H54 (cell line): ENCODE results near the gene VSIR.

ENCODE experiments used
- DNase-seq: peaks from one replicate; pipeline ENCODE4 v3.0.0; 2011; ENCODE audit warnings: low spot score, mixed read lengths; ENCODE audit not compliant: insufficient read length
- FAIRE-seq: peaks from 3 replicates; lab custom pipeline; 2011; peaks lifted over from hg19 to GRCh38; lab: Jason Lieb, UNC
- POLR2A ChIP-seq: IDR thresholded peaks from 2 replicates; pipeline ENCODE4 v1.6.1; 2011; ENCODE audit warnings: low read depth, mild to moderate bottlenecking, low read length

The VSIR gene

DNA sequence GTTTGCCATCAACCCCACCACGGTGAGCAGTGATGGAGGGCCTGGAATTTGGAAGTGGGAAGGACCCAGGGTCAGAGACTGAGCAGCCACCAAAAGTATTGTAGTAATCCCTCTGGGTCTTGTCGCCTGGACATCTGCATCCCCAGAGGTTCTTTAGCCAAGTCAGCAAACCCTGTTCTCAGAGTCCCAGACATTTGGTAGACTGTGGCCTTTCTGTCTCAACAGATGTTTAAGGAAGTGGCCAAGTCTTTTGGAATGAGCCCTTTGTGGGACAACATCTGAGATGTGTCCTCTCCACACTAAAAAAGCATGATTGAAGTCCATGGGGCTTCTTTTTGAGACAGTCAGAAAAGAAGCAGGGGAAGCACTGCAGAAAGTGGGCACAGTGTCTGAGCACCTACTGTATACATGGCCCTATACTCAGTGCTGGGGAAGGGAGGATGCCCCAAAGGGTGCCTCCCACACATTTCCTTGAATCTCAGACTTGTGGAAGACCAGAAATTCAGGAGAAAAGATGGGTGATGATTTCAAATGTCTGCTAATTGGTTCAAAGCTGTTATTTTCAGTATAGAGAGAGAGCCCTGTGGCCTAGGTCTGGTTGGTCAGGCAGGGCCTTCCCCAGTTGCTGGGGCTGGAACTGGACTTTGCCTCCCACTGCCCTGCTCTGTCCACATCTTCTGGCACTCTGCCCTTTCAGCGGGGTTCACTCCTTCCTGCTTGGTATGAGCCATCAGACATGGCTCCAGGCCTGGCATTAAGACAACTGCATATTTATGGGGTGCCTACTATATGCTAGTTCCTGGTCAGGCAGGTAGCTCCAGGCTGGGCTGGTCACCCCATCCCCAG lies 26.5 kb upstream of the VSIR start:
- no peak for TF ChIP-seq POLR2A
- FAIRE-seq = no peak
- DNase-seq = no peak

DNA sequence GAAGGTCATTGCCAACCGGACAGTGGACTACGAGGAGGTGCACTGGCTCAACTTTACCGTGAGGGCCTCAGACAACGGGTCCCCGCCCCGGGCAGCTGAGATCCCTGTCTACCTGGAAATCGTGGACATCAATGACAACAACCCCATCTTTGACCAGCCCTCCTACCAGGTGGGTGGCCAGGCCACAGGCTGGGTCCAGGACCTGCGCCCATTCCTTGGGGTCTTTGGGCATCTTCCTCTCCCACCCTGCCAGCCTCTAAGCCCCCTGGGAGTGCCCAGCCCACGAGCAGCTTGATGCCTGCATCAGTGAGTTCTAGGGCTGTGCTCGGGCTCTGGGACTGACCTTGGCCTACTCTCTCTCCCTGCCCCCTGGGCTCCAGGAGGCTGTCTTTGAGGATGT lies 25.8 kb upstream of the VSIR start:
- no peak for TF ChIP-seq POLR2A
- DNase-seq = no peak
- no peak for FAIRE-seq

DNA sequence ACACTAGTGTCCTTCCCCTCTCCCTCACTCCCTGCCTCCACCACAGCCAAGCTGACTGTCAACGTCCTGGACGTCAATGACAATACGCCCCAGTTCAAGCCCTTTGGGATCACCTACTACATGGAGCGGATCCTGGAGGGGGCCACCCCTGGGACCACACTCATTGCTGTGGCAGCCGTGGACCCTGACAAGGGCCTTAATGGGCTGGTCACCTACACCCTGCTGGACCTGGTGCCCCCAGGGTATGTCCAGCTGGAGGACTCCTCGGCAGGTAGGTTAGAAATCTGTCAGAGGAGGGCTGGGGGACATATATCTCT lies 24.9 kb upstream of the VSIR start:
- no peak for FAIRE-seq
- TF ChIP-seq POLR2A = no peak
- DNase-seq = no peak

DNA sequence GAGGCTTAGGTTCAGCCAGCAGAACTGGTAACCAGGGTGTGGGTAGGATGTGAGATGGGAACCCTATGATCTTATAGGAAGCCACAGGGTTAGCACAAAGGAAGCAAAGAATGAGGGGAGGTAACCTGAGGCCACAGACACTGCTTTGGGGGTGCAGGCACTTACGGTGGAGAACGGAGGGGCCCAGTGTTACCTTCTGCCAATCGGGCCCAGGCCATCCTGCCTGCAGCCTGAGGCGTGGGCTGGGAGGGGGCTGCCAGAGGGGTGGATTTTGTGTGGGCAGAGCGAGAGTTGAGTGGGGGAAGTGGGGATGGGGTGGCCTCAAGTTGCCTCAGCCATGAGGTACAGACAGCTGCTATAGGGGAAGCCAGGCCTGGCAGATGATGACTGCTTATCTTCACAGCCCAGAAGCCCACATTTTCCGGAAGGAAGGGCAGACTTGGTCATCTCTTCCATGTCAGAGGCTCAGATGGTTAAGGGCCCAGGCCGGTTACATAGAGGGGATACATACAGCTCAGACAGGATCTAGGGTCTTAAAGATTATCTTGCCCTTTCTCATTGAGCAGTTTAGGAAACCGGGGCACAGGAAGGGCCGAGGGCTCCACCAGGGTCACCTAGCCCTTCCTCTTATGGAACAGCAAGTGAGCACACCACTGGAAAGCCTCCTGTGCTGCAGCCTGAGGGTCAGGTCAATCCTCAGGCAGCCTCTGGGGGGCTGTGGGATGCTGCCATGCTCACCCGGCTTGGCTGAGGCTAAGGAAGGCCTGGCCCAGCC lies 24.4 kb upstream of the VSIR start:
- no peak for TF ChIP-seq POLR2A
- DNase-seq = no peak
- FAIRE-seq = no peak

DNA sequence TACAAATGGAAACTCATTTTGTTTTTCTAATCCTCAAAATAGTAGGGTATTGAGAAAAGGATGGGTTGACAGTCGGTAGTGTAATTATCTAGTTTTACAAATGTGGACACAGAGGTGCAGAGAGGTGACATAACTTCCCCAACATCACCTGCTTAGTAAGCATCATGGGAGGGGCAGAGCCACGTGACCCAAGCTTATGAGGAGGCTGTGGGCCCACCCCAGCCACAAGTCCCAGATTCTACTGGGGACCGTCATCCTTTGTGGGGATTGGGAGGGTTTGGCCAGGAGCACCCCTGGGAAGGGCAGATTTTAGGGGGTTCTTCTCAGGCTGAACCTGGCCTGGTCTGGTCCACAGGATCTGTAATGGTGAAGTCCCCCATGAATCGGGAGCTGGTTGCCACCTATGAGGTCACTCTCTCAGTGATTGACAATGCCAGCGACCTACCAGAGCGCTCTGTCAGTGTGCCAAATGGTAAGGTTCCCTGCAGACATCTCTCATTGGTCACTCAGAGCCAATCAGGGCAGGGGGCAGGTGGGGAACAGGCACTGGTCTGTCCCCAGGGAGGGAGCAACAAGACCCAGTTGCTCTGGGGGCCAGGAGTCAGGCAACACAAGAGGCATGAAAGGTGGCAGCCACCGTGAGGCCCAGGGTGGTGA lies 23.6 kb upstream of the VSIR start:
- no peak for FAIRE-seq
- no peak for DNase-seq
- no peak for TF ChIP-seq POLR2A

DNA sequence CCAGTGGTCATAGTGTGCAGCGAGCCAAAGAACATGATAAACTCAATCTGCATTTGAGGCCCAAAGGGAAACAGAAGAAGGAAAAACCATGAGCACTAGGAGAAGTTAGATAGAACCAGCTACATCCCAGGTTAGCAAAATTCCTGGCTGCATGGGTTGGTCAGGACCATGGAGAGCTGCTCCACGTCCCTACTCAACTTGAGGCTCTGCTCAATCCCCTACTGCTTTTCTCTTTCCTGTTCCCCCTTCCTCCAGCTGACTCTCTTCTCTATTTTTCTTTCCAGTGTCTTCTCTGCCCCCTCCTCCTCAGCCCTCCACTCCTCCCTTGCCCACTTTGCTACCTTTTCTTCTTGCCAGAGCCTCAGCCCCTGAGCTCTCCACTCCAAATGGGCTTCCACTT lies 21.9 kb upstream of the VSIR start:
- no peak for TF ChIP-seq POLR2A
- DNase-seq = peak; percentile 54
- FAIRE-seq = peak; percentile 73

- no peak for TF ChIP-seq POLR2A
- FAIRE-seq (no peak), DNase-seq (no peak)
Measured at GRCh38 chr10:71790749-71791440, 17.6 kb upstream of the VSIR start.

- FAIRE-seq (no peak), DNase-seq (no peak)
- no peak for TF ChIP-seq POLR2A
Measured at GRCh38 chr10:71789871-71790270, 16.6 kb upstream of the VSIR start.

DNA sequence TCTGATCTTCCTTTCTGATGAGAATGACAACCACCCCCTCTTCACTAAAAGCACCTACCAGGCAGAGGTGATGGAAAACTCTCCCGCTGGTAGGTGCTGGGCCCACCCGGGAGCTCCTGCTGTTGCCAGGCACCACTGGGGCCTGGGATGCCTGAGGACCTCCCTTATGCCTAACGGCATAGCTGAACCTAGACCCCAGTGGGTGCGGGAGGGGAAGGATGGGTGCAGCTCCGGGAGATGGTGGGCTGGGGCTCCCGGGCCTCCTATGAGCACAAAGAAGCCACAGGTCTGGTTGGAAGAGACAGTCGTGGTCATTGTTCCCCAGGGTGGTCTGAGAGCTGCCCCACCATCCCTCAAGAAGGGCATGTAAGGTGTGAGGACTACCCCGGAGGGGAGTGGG lies 15.6 kb upstream of the VSIR start:
- no peak for TF ChIP-seq POLR2A
- DNase-seq (no peak), FAIRE-seq (no peak)

DNA sequence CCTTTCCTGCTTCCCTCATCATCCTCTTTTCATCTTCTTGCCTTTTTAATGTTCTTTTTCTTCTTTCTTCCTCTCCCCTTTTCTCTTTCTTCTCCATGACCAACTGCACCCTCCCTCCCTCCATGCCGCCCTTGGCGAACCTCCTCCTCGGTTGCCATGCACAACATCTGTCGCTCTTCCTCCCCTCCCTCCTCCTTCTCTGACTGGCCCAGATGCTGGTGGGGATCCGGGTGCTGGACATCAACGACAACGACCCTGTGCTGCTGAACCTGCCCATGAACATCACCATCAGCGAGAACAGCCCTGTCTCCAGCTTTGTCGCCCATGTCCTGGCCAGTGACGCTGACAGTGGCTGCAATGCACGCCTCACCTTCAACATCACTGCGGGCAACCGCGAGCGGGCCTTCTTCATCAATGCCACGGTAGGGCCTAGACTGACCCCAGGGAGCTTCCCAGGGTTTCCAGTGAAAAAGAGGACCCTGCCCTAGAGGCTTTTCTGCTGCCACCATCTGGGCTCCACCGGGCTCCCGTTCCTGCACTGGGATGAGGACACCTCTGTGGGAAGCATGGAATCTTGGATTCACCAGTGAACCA lies 11.5 kb upstream of the VSIR start:
- DNase-seq (no peak), FAIRE-seq (no peak)
- no peak for TF ChIP-seq POLR2A

DNA sequence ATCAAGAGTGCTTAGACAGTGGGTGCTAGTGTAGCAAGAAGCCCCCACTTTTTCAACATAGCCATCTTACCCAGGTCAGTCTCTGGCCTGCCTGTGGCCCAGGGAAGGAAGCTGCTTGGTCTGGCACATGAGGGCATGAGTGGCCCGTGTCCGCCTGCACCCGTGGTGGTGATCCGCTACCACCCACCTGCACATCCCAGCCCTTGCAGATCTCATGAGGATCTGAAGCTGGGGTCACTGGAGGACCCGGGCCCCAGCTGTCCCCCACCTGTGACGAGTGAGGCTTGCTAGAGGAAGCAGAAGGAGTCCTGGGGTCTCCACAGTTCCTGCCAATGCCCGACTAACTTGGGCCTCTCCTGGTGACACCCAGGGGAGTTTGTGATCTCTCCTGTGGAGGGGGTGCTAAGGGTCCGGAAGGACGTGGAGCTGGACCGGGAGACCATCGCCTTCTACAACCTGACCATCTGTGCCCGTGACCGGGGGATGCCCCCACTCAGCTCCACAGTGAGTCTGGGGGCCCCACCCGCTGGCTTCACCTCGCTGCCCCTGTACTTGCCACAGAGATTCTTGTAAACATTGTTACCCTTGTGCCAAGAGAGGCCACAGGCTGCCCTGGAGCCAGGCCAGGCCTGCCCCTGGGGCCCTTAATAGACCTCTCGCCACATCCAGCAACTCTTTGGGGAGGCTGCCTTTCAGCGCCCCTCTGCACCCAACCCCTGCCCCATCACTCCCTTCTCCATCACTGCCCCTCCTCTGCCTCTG lies 10.8 kb upstream of the VSIR start:
- no peak for FAIRE-seq
- TF ChIP-seq POLR2A = no peak
- no peak for DNase-seq

DNA sequence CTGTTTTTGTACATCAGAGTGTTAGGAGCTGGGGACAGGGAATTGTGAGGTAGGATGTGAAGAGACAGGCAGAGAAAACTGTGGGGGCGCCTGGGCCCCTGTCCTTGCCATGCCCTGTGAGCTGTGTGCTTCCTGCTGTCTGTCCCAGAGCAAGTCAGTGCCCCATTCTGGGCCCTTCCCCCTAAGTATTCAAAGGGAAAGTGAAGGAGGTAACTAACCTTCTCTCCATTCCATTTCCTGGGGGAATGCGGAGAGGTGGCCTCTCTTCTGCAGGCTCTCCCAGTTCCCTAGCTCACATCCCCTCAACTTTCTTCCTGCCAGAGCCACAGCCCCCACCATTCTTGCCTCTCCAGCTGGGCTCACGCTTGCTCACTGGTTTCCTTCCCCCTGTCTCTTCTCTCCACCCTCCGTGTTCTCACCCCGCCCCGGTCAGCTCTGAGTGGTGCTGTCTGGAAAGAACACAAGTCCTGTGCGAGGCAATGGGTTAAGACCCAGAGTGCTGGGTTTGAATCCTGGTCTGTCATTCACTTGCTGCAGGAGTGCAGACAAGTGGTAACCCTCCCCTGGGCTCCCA lies 9.7 kb upstream of the VSIR start:
- DNase-seq = no peak
- TF ChIP-seq POLR2A = no peak
- FAIRE-seq = no peak
